ENCODE measurements around the gene MEX3D.
A peak's percentile ranks its signal among the peaks of the same experiment; 100 is the strongest.

Gene MEX3D

GRCh38 chr19:1591421-1592023 is 23.4 kb upstream of the MEX3D start:
- Histone ChIP-seq H3K27ac (replicated peaks) (peak overlapping the region; percentile 99), H3K27me3 (ENCODE audit: insufficient read depth, poor library complexity, severe bottlenecking) (no peaks in the 10 kb centered on the region), H3K4me3 (replicated peaks; ENCODE audit: insufficient read depth, low read length) (peak overlapping the region; percentile 67)
- DNase-seq (ENCODE audit: low read depth in 1 of 2, low spot score in 1 of 2) = no peak
- TF ChIP-seq GABPA (IDR thresholded peaks at IDR 0.05; ENCODE audit: low read depth) (no peak), POLR2AphosphoS5 (IDR thresholded peaks at IDR 0.05; ENCODE audit: low read depth) (no peak), SPI1 (IDR thresholded peaks at IDR 0.05; ENCODE audit: borderline replicate concordance, low read depth) (no peak), REST (IDR thresholded peaks at IDR 0.05; ENCODE audit: insufficient replicate concordance, low read depth) (no peak), CTCF (IDR thresholded peaks at IDR 0.05; ENCODE audit: insufficient read depth, low read length) (no peak)

- peak in 1 of 2 experiments; percentile 55 for DNase-seq (ENCODE audit: low read depth in 1 of 2, low spot score in 1 of 2)
- Histone ChIP-seq H3K4me3 (replicated peaks; ENCODE audit: insufficient read depth, low read length) (peak overlapping the region; percentile 67), H3K27me3 (ENCODE audit: insufficient read depth, poor library complexity, severe bottlenecking) (no peaks in the 10 kb centered on the region), H3K27ac (replicated peaks) (peak overlapping the region; percentile 99)
- TF ChIP-seq REST (IDR thresholded peaks at IDR 0.05; ENCODE audit: insufficient replicate concordance, low read depth) (no peak), CTCF (IDR thresholded peaks at IDR 0.05; ENCODE audit: insufficient read depth, low read length) (no peak), POLR2AphosphoS5 (IDR thresholded peaks at IDR 0.05; ENCODE audit: low read depth) (no peak; the same call in 1 of the 2 replicates), GABPA (IDR thresholded peaks at IDR 0.05; ENCODE audit: low read depth) (no peak), SPI1 (IDR thresholded peaks at IDR 0.05; ENCODE audit: borderline replicate concordance, low read depth) (no peak)
These were observed 22.7 kb upstream of the MEX3D start for GRCh38 chr19:1590641-1591397.

- H3K27ac ChIP-seq (replicated peaks) = no peak overlapping the region
- no peak for TF ChIP-seq CTCF (IDR thresholded peaks at IDR 0.05; ENCODE audit: insufficient read depth, low read length)
- TF ChIP-seq GABPA (IDR thresholded peaks at IDR 0.05; ENCODE audit: low read depth) = no peak
- no peak for TF ChIP-seq SPI1 (IDR thresholded peaks at IDR 0.05; ENCODE audit: borderline replicate concordance, low read depth)
- no peak for TF ChIP-seq POLR2AphosphoS5 (IDR thresholded peaks at IDR 0.05; ENCODE audit: low read depth)
- no peak for TF ChIP-seq REST (IDR thresholded peaks at IDR 0.05; ENCODE audit: insufficient replicate concordance, low read depth)
- DNase-seq (ENCODE audit: low read depth in 1 of 2, low spot score in 1 of 2) = no peak
- H3K4me3 ChIP-seq (replicated peaks; ENCODE audit: insufficient read depth, low read length) = no peak overlapping the region
- no peaks in the 10 kb centered on the region for H3K27me3 ChIP-seq (ENCODE audit: insufficient read depth, poor library complexity, severe bottlenecking)
These were observed 19.7 kb upstream of the MEX3D start for GRCh38 chr19:1587872-1588271.
